Ovary (tissue), 3 donors: ENCODE results near the gene SIGLEC1.

Experiments used
- EP300 ChIP-seq: sonication (generic); formaldehyde crosslinking; IDR thresholded peaks from one replicate; pipeline ENCODE4 v1.6.1; 2017; ENCODE audit warnings: antibody characterized with exemption
- POLR2A ChIP-seq: fragments of 450-650 bp; IDR thresholded peaks from one replicate; pipeline ENCODE4 v1.6.1; 2017; ENCODE audit warnings: antibody characterized with exemption, mild to moderate bottlenecking, moderate library complexity
- TF ChIP-seq, protein P1 (sequence below), 3 donors: fragments of 450-650 bp in 2 of 3; fragments of 200-600 bp in 1 of 3; IDR thresholded peaks; one replicate each; pipeline versions ENCODE4 v1.5.1 to v1.8.0; 2016 to 2022; ENCODE audit warnings: antibody characterized with exemption in 3 of 3, mild to moderate bottlenecking in 1 of 3
- donor health status: DM: no; HTN: no; CAD: no.

DNA sequence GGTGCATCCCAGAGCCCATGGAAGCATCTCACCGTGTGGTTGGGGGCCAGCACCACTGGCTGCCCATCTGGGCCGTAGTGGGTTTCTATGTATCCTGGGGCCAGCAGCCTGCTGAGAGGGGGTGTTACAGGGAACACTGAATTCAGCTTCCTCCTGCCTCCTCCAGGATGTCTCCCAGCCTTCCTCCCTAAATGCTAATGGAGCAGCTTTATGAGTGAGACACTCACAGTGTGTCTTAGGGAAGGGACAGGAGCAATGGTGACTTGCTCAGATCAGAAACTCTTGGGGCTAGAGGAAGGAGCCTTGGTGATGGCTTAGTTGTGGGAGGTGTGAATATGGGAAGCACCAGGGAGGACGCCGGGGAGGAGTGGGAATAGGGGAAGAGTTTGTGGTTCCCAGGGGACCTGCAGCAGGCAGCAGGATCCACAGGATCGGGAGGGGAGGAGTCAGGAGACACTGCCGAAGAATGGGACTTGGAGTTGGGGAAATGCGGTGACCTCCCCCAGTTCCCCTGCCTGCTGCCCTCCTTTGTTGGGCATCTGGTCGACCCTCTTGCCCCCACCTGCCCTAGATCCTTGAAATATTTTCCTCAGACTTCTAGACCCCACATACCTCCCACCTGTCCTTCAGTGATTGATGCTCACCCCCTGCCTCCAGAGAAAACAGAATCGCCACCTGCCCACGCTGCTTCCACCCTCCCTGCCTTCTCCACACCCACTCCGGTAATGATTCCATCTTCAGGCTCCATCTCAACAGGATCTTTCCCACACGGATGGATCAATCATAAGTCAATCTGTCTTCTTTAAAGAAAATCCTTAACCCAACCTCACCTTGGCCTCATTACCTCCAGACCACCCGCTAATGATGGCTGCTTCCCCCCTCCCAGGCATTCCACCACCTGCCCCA, 37.2 kb downstream of the SIGLEC1 start:
- TF ChIP-seq, protein P1, sequence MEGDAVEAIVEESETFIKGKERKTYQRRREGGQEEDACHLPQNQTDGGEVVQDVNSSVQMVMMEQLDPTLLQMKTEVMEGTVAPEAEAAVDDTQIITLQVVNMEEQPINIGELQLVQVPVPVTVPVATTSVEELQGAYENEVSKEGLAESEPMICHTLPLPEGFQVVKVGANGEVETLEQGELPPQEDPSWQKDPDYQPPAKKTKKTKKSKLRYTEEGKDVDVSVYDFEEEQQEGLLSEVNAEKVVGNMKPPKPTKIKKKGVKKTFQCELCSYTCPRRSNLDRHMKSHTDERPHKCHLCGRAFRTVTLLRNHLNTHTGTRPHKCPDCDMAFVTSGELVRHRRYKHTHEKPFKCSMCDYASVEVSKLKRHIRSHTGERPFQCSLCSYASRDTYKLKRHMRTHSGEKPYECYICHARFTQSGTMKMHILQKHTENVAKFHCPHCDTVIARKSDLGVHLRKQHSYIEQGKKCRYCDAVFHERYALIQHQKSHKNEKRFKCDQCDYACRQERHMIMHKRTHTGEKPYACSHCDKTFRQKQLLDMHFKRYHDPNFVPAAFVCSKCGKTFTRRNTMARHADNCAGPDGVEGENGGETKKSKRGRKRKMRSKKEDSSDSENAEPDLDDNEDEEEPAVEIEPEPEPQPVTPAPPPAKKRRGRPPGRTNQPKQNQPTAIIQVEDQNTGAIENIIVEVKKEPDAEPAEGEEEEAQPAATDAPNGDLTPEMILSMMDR (IDR thresholded peaks at IDR 0.05): no peak
- TF ChIP-seq POLR2A (no peak), EP300 (no peak)
